Astrocyte of the hippocampus (primary cell): ENCODE data around the gene CES3.
"Not testable (repeated sequence)": the region's sequence is repeated elsewhere in the genome, so short reads cannot be mapped to it uniquely, and the experiment has no call there.

Experiments
- DNase-seq: peaks from one replicate; pipeline ENCODE4 v3.0.0; 2011; ENCODE audit warnings: low read depth, low spot score

Gene CES3

GRCh38 chr16:66926961-66927436 is 34.1 kb upstream of the CES3 start:
- DNase-seq, result peak; percentile 96

GRCh38 chr16:66927918-66928649 is 33.0 kb upstream of the CES3 start:
- DNase-seq, result peak; percentile 25

- peak; percentile 47 for DNase-seq
These were observed 32.2 kb upstream of the CES3 start for GRCh38 chr16:66928702-66929388.

GRCh38 chr16:66930189-66930588 is 30.9 kb upstream of the CES3 start:
- peak; percentile 54 for DNase-seq

- no peak for DNase-seq
These were observed 29.4 kb upstream of the CES3 start for GRCh38 chr16:66931665-66932064.

GRCh38 chr16:66932076-66932475 is 29.0 kb upstream of the CES3 start:
- DNase-seq, result no peak

GRCh38 chr16:66933776-66934137 is 27.3 kb upstream of the CES3 start:
- no peak for DNase-seq

GRCh38 chr16:66934138-66934838 is 26.8 kb upstream of the CES3 start, which contains the start of gene CIAO2B:
Gene CIAO2B, minus strand, starts transcription at chr16:66934402. Its CDS starts 38 bp downstream, at chr16:66934364.
- peak; percentile 96 for DNase-seq

- not testable (repeated sequence) for DNase-seq
These were observed 26.2 kb upstream of the CES3 start for GRCh38 chr16:66934839-66935313.

- DNase-seq, result peak; percentile 66
These were observed 25.6 kb upstream of the CES3 start, which contains the start of gene CES2 for GRCh38 chr16:66935314-66936011. Gene CES2, plus strand, starts transcription at chr16:66935516. Its CDS starts 120 bp downstream, at chr16:66935636.

- DNase-seq, result no peak
These were observed 24.6 kb upstream of the CES3 start for GRCh38 chr16:66936462-66936861.

GRCh38 chr16:66936889-66937554 is 24.0 kb upstream of the CES3 start:
- no peak for DNase-seq

- DNase-seq, result no peak
These were observed 23.2 kb upstream of the CES3 start for GRCh38 chr16:66937725-66938337.

GRCh38 chr16:66939366-66939765 is 21.7 kb upstream of the CES3 start:
- DNase-seq, result no peak

GRCh38 chr16:66940236-66940635 is 20.8 kb upstream of the CES3 start:
- no peak for DNase-seq

- DNase-seq, result no peak
These were observed 18.1 kb upstream of the CES3 start for GRCh38 chr16:66942981-66943380.

GRCh38 chr16:66943426-66944053 is 17.5 kb upstream of the CES3 start:
- DNase-seq, result no peak

GRCh38 chr16:66944054-66944441 is 17.0 kb upstream of the CES3 start:
- no peak for DNase-seq

- not testable (repeated sequence) for DNase-seq
These were observed 16.1 kb upstream of the CES3 start for GRCh38 chr16:66944971-66945370.

GRCh38 chr16:66945939-66946338 is 15.1 kb upstream of the CES3 start:
- no peak for DNase-seq
